NCI-H2081 treated with DMSO at 0.1 percent for 48 hours (cell line): ENCODE measurements around the gene MILR1.
"Not testable (repeated sequence)": the region's sequence is repeated elsewhere in the genome, so short reads cannot be mapped to it uniquely, and the experiment has no call there.

Experiments
- DNase-seq: peaks from one replicate; lab custom pipeline; 2025; lab: John Stamatoyannopoulos, UW

The MILR1 gene

DNA sequence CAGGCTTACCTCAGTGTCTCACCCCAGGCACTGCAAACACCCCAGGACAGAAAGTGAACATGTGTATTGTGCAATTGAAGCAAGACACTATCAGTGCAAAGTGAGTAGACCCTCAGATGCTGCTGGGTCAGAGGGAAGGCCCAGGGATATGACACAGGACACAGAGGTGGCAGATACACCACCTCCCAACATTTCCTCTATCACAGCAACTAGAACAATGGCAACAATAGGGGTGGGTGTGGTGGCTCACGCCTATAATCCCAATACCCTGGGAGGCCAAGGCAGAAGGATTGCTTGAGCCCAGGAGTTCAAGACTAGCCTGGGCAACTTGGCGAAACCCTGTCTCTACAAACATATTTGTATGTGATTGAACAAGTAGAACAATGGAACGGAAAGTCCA is 22.5 kb downstream of the MILR1 start:
- no peak for DNase-seq

GRCh38 chr17:64472564-64472963 is 23.6 kb downstream of the MILR1 start:
- no peak for DNase-seq

DNA sequence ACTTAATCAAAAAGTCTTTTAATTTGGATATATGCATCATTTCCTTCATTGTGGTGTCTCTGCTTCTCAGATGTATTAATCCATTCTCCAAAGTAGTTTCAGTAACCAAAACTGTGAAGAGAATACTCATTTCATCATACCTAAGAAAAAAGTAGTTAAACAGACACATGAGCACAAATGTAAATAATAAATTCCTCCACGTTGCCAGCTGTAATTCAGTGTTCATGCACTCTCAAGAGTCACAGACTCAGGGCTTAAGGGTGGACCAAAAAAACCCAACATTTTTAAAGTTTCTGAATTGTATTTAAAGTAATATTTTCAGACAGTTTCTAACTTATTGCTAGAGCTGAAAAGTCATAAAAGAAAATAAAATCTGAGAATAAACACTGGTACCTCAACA is 28.9 kb downstream of the MILR1 start:
- DNase-seq = no peak

GRCh38 chr17:64480951-64481350 is 32.0 kb downstream of the MILR1 start:
- DNase-seq = no peak

GRCh38 chr17:64484380-64484779 is 35.5 kb downstream of the MILR1 start:
- DNase-seq = no peak

DNA sequence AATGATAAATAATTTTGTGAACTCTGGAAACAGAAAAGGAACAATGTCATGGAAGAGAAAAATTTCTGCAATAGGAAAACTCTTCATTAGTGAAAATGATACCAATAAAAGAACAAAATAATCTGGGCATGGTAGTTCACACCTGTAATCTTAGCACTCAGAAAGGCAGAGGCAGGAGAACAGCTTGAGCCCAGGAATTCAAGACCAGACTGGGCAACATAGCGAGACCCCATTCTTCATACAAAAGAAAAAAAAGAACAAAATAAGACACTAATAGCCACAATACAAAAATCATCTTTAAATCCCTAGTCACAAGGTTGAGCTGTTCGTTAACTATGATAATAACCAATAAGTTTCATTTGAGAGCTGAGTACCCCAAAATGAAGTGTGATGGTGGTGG is 39.4 kb downstream of the MILR1 start:
- DNase-seq = no peak

DNA sequence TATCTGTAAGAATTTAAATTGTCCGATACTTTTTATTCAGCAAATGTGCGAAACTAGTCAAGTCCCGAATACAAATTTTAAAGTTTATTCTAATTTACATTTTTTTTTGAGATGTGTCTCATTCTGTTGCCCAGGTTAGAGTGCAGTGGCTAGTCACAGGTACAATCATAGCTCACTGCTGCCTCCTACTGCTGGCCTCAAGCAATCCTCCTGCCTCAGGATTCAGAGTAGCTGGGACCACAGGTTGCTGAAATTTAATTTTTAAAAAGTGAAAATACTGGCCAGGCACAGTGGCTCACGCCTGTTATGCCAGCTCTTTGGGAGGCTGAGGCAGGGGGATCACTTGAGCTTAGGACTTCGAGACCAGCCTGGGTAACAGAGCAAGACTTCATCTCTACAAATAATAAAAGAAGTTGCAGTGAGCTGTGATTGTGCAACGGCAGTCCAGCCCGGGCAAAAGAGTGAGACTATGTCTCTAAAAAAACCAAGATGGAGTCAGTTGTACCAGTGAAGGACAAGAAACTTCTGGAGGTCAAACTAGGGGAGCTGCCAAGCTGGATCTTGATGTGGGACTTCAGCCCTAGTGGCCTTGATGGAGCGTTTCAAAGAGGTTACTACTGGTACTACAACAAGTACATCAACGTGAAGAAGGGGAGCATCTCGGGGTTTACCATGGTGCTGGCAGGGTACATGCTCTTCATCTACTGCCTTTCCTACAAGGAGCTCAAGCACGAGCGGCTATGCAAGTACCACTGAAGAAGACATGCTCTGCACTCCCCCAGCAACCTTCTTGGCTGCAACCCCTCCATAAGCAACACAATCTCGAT is 42.3 kb downstream of the MILR1 start:
- DNase-seq = no peak

- DNase-seq = no peak
Observed at GRCh38 chr17:64491994-64492393, 43.1 kb downstream of the MILR1 start.

DNA sequence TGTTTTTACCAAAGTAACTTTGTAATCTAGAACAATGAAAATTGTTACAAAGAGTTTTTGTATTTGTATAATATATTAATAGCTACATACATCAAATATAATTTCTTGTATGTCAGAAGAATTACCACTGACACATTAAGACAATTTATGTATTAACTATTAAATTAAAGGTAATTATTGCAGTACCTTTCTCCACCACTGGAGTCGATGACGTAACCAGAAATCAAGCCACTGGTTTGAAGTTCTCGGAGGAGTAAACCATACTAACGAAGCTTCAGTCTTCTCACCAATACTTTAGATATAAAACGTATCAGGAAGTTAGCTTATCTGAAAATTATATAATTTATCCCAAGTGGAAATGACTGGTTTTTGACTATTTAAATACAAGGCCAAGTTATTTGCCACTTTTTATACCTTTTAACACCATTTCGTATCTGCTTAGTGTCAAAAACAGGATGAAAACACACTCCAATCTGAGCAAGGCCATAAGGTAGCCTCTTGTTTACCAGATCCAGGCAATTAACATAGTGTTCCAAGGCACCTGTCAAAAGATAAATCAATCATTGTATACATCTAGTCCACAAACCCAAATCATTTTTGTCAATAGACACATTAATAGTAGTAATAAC is 43.7 kb downstream of the MILR1 start:
- no peak for DNase-seq

DNA sequence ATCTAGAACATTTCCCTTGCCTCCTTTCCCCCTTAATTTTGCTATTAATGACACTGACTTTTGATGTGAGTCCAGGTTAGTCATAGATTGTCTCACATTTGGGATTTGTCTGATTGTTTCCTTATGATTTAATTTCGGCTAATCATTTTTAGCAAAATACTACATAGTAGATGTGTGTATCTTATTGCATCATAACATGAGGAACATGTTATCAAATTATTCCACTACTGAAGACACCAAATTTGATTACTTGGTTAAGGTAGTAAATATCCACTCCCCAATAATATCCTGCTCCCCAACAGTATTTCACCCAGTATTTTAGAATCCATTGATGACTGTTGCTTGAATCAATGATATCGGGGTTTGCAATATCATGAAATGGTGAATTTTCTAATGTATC is 45.2 kb downstream of the MILR1 start:
- no peak for DNase-seq

DNA sequence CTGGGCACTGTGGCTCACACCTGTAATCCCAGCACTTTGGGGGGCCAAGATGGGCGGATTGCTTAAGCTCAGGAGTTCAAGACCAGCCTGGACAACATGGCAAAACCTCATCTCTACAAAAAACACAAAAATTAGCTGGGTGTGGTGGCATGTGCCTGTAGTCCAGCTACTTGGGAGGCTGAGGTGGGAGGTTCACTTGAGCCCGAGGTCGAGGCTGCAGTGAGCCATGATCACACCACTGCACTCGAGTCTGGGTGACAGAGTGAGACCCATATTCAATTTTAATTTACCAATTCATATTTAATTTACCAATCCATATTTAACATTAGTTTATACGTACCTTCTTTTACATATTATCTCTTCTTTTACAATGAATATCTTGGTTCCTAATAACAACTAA is 46.4 kb downstream of the MILR1 start:
- DNase-seq = not testable (repeated sequence)

DNA sequence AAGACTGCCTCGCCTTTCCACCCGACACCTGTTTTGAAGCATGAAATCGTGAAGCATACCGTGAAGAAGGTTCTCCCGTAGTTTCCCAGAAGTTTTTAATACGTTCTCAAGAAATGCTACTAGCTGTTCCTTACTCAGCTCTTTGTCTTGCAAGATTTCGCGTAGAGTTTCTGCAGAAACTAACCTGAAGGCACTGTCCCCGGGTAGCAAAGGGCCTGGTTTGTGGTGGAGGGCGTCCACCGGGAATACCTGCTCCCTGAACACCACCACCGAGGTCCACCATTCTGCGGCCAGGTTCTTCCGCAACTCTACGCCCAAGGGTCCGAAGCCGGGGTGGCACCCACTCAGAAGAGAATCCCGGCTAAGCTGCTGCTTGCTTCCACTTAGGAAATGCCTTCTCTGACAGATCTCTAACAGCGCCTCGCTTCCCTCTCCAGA is 47.5 kb downstream of the MILR1 start:
- DNase-seq = no peak

DNA sequence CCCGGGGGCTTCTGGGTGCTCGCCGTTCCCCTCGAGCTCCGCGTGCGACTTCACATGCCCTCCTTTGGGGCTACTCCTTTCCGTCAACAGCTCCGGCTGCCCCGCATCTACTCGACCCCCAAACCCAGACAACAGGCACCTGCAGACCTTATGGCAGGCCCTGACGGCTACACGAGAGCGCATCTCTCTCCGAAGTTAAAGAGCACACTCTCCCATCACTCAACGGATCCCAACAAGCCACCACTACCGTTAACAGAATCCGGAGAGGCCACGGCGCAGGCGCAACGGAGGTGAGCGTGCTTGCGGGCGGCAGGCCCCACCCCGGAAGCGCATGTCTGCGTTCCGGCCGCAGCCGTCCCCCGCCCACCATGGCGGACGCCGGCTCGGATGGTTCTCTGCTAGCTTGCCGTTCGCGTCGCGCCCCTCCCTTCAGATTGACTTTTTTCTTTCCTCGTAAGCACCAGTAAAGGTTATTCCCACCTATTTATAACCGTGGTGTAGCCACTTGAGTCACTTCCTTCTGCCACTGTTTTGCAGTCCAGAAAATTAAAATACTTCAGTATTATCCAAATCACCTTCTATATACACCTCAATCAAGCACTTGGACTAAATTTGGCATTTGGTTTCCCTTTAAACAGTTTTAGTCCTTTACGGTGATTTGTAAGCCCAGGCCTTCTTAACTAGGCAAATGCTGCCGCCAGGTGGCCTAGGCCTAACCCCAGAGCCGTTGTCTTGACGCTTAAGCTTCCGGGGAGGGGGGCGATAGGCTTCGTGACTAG is 48.1 kb downstream of the MILR1 start, which contains the start of gene POLG2:
POLG2 (minus strand) TSS at position 269 of the 779 bp plus-strand sequence; CDS start at position 183, 86 bp downstream.
- peak; percentile 79 for DNase-seq

DNA sequence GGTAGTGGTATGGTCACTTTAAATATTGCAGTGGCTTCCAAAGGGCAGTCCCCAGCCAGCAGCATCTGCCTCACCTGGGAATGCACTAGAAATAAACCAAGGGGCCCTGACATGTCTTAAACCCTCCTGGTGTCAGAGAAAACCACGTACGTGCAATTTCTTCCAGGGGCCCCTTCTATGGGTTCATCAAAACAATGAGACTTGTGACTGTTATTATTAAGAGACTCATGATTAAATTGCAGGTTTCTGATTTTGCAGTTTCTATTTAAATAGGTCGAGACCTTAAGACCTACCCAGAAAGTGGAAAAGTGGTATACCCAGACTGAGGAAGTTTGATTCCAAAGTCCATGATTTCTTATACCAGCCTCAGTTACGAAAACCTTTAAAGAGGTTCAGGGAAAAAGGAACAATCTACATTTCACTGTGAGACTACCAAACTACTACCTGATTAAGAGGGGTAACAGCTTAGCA is 48.7 kb downstream of the MILR1 start:
- DNase-seq = no peak

- DNase-seq = no peak
Observed at GRCh38 chr17:64498308-64499203, 49.6 kb downstream of the MILR1 start.

DNA sequence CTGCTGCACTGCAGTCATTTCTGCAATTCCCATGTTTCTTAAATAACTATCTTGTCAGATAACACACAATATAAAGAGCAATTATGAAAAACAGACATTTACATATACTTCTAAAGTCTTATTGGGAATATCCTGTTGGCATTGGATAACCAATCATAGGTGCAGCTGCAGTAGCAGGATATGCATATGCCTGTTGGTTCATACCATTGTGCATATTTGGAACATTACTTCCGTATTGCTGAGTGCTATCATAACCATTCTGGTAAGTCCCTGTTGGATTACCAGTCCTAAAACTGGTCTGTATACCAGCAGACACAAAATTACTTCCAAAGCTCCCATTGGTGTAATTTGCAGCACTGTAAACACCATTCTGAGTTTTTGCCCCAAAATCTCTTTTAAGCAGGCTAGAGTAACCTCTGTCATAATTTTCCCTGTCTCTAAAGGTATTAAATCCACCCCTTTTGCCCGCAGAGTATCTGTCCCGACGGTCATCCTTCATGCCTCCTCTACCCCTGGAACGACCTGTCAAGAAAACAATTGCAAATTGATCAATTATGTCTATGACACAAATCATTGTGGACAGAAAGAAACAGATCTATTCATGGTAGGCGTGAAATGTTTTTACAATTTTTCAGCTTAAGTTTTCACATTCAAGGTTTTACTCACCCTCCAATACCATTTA is 51.0 kb downstream of the MILR1 start:
- no peak for DNase-seq

- no peak for DNase-seq
Observed at GRCh38 chr17:64500487-64500859, 51.6 kb downstream of the MILR1 start.

GRCh38 chr17:64500862-64501765 is 52.2 kb downstream of the MILR1 start:
- no peak for DNase-seq

GRCh38 chr17:64502021-64502420 is 53.1 kb downstream of the MILR1 start:
- DNase-seq = no peak

DNA sequence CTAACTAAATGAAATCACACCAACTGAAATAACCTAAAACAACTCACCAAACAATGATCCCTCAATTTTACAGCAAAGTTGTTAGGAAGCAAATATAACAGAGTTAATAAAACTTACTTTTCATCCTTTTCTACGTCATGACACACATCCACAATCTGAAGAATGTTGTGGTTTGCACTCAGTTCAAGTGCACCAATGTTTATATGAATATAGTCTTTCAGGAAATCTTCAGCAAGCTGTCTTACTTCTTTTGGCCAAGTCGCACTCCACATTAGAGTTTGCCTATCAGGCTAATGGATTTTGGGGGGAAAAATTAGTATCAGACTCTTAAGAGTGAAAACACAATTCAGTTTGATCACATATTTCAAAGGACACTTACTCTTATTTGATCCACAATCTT is 53.9 kb downstream of the MILR1 start:
- no peak for DNase-seq
